Upper lobe of left lung (tissue), 4 donors: ENCODE measurements around the gene CNKSR2.

Source experiments
- POLR2A ChIP-seq, 4 donors: fragments of 450-650 bp; IDR thresholded peaks; one replicate each; pipeline ENCODE4 v1.5.1; 2016 to 2017; ENCODE audit warnings: antibody characterized with exemption in 4 of 4, mild to moderate bottlenecking in 2 of 4
- TF ChIP-seq, protein P1 (sequence below), 6 experiments: fragments of 450-650 bp in 4 of 6; fragments of 200-600 bp in 2 of 6; sonication (generic) in 2 of 6; IDR thresholded peaks; one replicate each; pipeline ENCODE4 v1.5.1; 2016 to 2019; ENCODE audit warnings: antibody characterized with exemption in 6 of 6

GRCh38 chrX:21610168-21610567 is 235.9 kb downstream of the CNKSR2 start:
- no peak for TF ChIP-seq POLR2A (IDR thresholded peaks at IDR 0.05)
- TF ChIP-seq, protein P1, sequence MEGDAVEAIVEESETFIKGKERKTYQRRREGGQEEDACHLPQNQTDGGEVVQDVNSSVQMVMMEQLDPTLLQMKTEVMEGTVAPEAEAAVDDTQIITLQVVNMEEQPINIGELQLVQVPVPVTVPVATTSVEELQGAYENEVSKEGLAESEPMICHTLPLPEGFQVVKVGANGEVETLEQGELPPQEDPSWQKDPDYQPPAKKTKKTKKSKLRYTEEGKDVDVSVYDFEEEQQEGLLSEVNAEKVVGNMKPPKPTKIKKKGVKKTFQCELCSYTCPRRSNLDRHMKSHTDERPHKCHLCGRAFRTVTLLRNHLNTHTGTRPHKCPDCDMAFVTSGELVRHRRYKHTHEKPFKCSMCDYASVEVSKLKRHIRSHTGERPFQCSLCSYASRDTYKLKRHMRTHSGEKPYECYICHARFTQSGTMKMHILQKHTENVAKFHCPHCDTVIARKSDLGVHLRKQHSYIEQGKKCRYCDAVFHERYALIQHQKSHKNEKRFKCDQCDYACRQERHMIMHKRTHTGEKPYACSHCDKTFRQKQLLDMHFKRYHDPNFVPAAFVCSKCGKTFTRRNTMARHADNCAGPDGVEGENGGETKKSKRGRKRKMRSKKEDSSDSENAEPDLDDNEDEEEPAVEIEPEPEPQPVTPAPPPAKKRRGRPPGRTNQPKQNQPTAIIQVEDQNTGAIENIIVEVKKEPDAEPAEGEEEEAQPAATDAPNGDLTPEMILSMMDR (IDR thresholded peaks at IDR 0.05) = no peak
